Body of pancreas (tissue), 4 donors: ENCODE data around the gene FLRT1. TPM values are rescaled to one million over a fixed set of nuclear protein-coding genes. Genes with fewer than 3 reads are reported as not detected.

Experiments used
- ATAC-seq: fragments of 150-250 bp; one replicate; pipeline ENCODE4 v1.9.1; 2016
- DNase-seq, 4 donors: peaks; one replicate each; pipeline ENCODE4 v3.0.0-alpha.2; 2019
- H3K27ac ChIP-seq, 4 donors: fragments of 200-600 bp; sonication (generic); 1 replicate in 3 of 4; 2 replicates in 1 of 4; pipeline versions ENCODE4 v1.5.1 to v1.6.1; 2016 to 2019; ENCODE audit warnings: mild to moderate bottlenecking in 1 of 4, mixed read lengths in 1 of 4, moderate library complexity in 1 of 4
- H3K27me3 ChIP-seq, 2 donors: fragments of 200-600 bp; sonication (generic); one replicate each; pipeline ENCODE4 v1.6.0; 2016; ENCODE audit warnings: mild to moderate bottlenecking in 1 of 2
- H3K36me3 ChIP-seq, 2 donors: fragments of 200-600 bp; sonication (generic); replicated peaks in 1 of 2; 2 replicates each; pipeline ENCODE4 v1.5.1; 2016; ENCODE audit warnings: low read depth in 2 of 2; ENCODE audit not compliant: insufficient read depth in 1 of 2
- H3K4me1 ChIP-seq: fragments of 200-600 bp; sonication (generic); one replicate; pipeline ENCODE4 v1.6.0; 2016
- H3K4me3 ChIP-seq, 2 donors: fragments of 200-600 bp; sonication (generic); 1 replicate in 1 of 2; 2 replicates in 1 of 2; pipeline ENCODE4 v1.5.1; 2016 to 2019
- H3K9me3 ChIP-seq, 3 donors: fragments of 200-600 bp; sonication (generic); 1 replicate in 2 of 3; 2 replicates in 1 of 3; pipeline ENCODE4 v1.5.1; 2016
- CTCF ChIP-seq, 7 experiments: fragments of 450-650 bp in 4 of 7; fragments of 200-600 bp in 3 of 7; sonication (generic) in 3 of 7; IDR thresholded peaks; one replicate each; pipeline ENCODE4 v1.5.1; 2016 to 2019; ENCODE audit warnings: antibody characterized with exemption in 7 of 7
- POLR2A ChIP-seq, 3 donors: fragments of 450-650 bp; IDR thresholded peaks; one replicate each; pipeline ENCODE4 v1.6.1; 2016; ENCODE audit warnings: antibody characterized with exemption in 3 of 3, mild to moderate bottlenecking in 2 of 3
- WGBS, 2 donors: methylation state at CpG; one replicate each; pipeline ENCODE4 v1.1.5; 2017; 5-methylcytosine and 5-hydroxymethylcytosine counted together
- intact Hi-C: fragments of 100-400 bp; cut with DNase I; formaldehyde crosslinking; loops from one replicate; pipeline ENCODE4 v1.15.1; 2023
- total RNA-seq, 2 donors: library from RNA; depleted of rRNA; stranded (reverse); fragments of >200 nt; gene quantifications; one replicate each; pipeline ENCODE4 v1.1.0, GENCODE V29; 2016

The FLRT1 gene
- total RNA-seq, 2 donors from 2014 or later, result 0.26 TPM; not detected in 1

- intact Hi-C loops, result no loop called here
- Histone ChIP-seq H3K9me3 (no peaks in the 10 kb centered on the region), H3K36me3 (no peaks in the 10 kb centered on the region), H3K27me3 (no peaks in the 10 kb centered on the region), H3K4me3 (no peak overlapping the region), H3K4me1 (peaks cover 55% of the 10 kb centered on the region), H3K27ac (peak overlapping the region in 1 of 4 donors; percentile 77)
- no peak for DNase-seq
- ATAC-seq, result no peak
- 63 to 73% methylated on average over 12 of the region's 12 CpGs for WGBS, 2 donors
- TF ChIP-seq POLR2A (IDR thresholded peaks at IDR 0.05) (no peak), CTCF (IDR thresholded peaks at IDR 0.05) (no peak)
Measured at GRCh38 chr11:64006398-64006797, 29.3 kb upstream of the FLRT1 start.

- H3K27ac ChIP-seq, result peak overlapping the region; percentile 55 to 77 (median 68)
Measured at GRCh38 chr11:64007160-64007628, 28.5 kb upstream of the FLRT1 start.

GRCh38 chr11:64007629-64008282, 28.0 kb upstream of the FLRT1 start:
- Histone ChIP-seq H3K4me3 (no peak overlapping the region), H3K27ac (peak overlapping the region; percentile 55 to 77 (median 68)), H3K9me3 (no peaks in the 10 kb centered on the region), H3K4me1 (peaks cover 50% of the 10 kb centered on the region), H3K27me3 (no peaks in the 10 kb centered on the region), H3K36me3 (no peaks in the 10 kb centered on the region)
- intact Hi-C loops, result no loop called here
- TF ChIP-seq POLR2A (IDR thresholded peaks at IDR 0.05) (peak; percentile 53 to 81 (median 81)), CTCF (IDR thresholded peaks at IDR 0.05) (peak in 6 of 7 experiments; percentile 15 to 69 (median 62))
- ATAC-seq (peak; percentile 85), DNase-seq (peak; percentile 83 to 89 (median 88))
- 4 to 9% methylated on average over 19 to 40 of the region's 40 CpGs for WGBS, 2 donors

More at GRCh38 chr11:64007160-64007628, 28.5 kb upstream of the FLRT1 start:
- H3K4me3 ChIP-seq, result no peak overlapping the region
- H3K9me3 ChIP-seq, result no peaks in the 10 kb centered on the region
- no peaks in the 10 kb centered on the region for H3K36me3 ChIP-seq
- ATAC-seq (peak; percentile 13), DNase-seq (no peak)
- H3K27me3 ChIP-seq, result no peaks in the 10 kb centered on the region
- 30 to 31% methylated on average over 26 to 27 of the region's 27 CpGs for WGBS, 2 donors
- intact Hi-C loops, result no loop called here
- TF ChIP-seq POLR2A (IDR thresholded peaks at IDR 0.05), result no peak
- no peak for TF ChIP-seq CTCF (IDR thresholded peaks at IDR 0.05)
- peaks cover 56% of the 10 kb centered on the region for H3K4me1 ChIP-seq

GRCh38 chr11:64008283-64008913, 27.3 kb upstream of the FLRT1 start:
- no peak for DNase-seq
- peak; percentile 2 for ATAC-seq
- H3K27me3 ChIP-seq, result no peaks in the 10 kb centered on the region
- H3K4me1 ChIP-seq, result peaks cover 50% of the 10 kb centered on the region
- H3K36me3 ChIP-seq, result no peaks in the 10 kb centered on the region
- WGBS, 2 donors, result 85 to 91% methylated on average over 20 to 24 of the region's 26 CpGs
- intact Hi-C loops, result no loop called here
- peak overlapping the region; percentile 12 to 77 (median 68) for H3K27ac ChIP-seq
- H3K9me3 ChIP-seq, result no peaks in the 10 kb centered on the region
- TF ChIP-seq CTCF (IDR thresholded peaks at IDR 0.05) (no peak), POLR2A (IDR thresholded peaks at IDR 0.05) (no peak)
- no peak overlapping the region for H3K4me3 ChIP-seq
